Measurements from ENCODE around the gene RALY. TPM values are rescaled to one million over a fixed set of nuclear protein-coding genes. Genes with fewer than 3 reads are reported as not detected.

RALY gene
- total RNA-seq, 4 donors from 2014 or later = 23.2 to 101 (median 87.5) TPM

GRCh38 chr20:33969563-33969962, 24.1 kb upstream of the RALY start:
- no peaks in the 10 kb centered on the region for H3K9me3 ChIP-seq
- no peak overlapping the region for H3K4me3 ChIP-seq
- TF ChIP-seq, protein P1, sequence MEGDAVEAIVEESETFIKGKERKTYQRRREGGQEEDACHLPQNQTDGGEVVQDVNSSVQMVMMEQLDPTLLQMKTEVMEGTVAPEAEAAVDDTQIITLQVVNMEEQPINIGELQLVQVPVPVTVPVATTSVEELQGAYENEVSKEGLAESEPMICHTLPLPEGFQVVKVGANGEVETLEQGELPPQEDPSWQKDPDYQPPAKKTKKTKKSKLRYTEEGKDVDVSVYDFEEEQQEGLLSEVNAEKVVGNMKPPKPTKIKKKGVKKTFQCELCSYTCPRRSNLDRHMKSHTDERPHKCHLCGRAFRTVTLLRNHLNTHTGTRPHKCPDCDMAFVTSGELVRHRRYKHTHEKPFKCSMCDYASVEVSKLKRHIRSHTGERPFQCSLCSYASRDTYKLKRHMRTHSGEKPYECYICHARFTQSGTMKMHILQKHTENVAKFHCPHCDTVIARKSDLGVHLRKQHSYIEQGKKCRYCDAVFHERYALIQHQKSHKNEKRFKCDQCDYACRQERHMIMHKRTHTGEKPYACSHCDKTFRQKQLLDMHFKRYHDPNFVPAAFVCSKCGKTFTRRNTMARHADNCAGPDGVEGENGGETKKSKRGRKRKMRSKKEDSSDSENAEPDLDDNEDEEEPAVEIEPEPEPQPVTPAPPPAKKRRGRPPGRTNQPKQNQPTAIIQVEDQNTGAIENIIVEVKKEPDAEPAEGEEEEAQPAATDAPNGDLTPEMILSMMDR (IDR thresholded peaks at IDR 0.05) = no peak
- no peak for TF ChIP-seq POLR2A (IDR thresholded peaks at IDR 0.05)
- no peaks in the 10 kb centered on the region for H3K27me3 ChIP-seq
- no peaks in the 10 kb centered on the region for H3K4me1 ChIP-seq
- no peaks in the 10 kb centered on the region for H3K36me3 ChIP-seq
- intact Hi-C loops (cut with DNase I; ENCODE audit: low total_unique reads) = no loop called here
- H3K27ac ChIP-seq = no peak overlapping the region
- no peak for DNase-seq

- Histone ChIP-seq H3K27me3 (no peaks in the 10 kb centered on the region), H3K4me1 (no peaks in the 10 kb centered on the region), H3K4me3 (no peak overlapping the region), H3K9me3 (no peaks in the 10 kb centered on the region), H3K27ac (no peak overlapping the region), H3K36me3 (no peaks in the 10 kb centered on the region)
- DNase-seq = no peak
- intact Hi-C loops (cut with DNase I; ENCODE audit: low total_unique reads) = no loop called here
- TF ChIP-seq, protein P1 (IDR thresholded peaks at IDR 0.05) = no peak
- no peak for TF ChIP-seq POLR2A (IDR thresholded peaks at IDR 0.05)
These were observed 23.5 kb upstream of the RALY start for GRCh38 chr20:33970229-33970628.

DNA sequence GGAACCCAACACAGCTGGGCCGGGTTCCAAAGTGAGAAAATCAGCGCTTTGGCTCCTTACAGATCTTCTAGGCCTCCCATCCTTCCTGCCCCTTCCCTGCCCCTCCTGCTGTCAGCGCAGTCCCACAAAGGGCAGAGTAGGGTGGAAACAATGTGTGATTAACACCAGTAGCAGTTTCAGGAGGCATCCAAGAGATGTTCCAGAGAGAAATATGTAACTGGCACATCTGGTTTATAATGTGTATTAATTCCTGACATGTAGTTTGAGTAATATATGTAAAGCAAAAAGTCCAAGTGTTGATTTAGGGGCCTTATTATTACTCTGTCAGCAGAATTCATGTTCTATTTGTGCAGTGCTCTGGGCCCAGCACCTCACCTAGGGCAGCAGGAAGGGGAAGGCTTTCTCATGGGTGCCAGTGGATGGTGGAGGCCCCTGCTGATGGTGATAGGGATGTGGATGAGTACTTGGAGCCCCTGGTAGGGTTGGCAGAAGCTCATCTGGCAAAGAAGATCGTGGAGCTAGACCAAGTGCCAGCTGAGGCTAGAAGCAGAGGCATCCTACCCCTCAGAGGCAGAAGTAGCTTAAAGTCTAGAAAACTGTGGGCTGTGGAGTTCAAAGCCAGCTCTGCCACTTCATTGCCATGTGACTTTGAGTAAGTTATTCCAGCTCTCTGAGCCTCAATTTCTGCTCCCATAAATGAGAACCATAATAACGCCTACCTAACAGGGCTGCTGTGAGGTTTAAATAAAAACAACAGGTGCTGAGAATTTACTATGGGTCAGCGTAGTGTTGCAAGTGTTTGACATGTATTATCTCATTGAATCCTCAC, 22.4 kb upstream of the RALY start:
- TF ChIP-seq, protein P1 (IDR thresholded peaks at IDR 0.05) = no peak
- no peak for TF ChIP-seq POLR2A (IDR thresholded peaks at IDR 0.05)
- no peaks in the 10 kb centered on the region for H3K9me3 ChIP-seq
- intact Hi-C loops (cut with DNase I; ENCODE audit: low total_unique reads) = no loop called here
- H3K36me3 ChIP-seq = no peaks in the 10 kb centered on the region
- H3K27ac ChIP-seq = no peak overlapping the region
- no peaks in the 10 kb centered on the region for H3K4me1 ChIP-seq
- H3K27me3 ChIP-seq = no peaks in the 10 kb centered on the region
- DNase-seq = no peak
- H3K4me3 ChIP-seq = no peak overlapping the region

- no peak overlapping the region for H3K4me3 ChIP-seq
- no peaks in the 10 kb centered on the region for H3K36me3 ChIP-seq
- no peaks in the 10 kb centered on the region for H3K4me1 ChIP-seq
- intact Hi-C loops (cut with DNase I; ENCODE audit: low total_unique reads) = no loop called here
- no peak for DNase-seq
- no peaks in the 10 kb centered on the region for H3K27me3 ChIP-seq
- TF ChIP-seq, protein P1 (IDR thresholded peaks at IDR 0.05) = no peak
- no peak for TF ChIP-seq POLR2A (IDR thresholded peaks at IDR 0.05)
- H3K27ac ChIP-seq = no peak overlapping the region
- H3K9me3 ChIP-seq = no peaks in the 10 kb centered on the region
These were observed 16.8 kb upstream of the RALY start for GRCh38 chr20:33976959-33977358.

DNA sequence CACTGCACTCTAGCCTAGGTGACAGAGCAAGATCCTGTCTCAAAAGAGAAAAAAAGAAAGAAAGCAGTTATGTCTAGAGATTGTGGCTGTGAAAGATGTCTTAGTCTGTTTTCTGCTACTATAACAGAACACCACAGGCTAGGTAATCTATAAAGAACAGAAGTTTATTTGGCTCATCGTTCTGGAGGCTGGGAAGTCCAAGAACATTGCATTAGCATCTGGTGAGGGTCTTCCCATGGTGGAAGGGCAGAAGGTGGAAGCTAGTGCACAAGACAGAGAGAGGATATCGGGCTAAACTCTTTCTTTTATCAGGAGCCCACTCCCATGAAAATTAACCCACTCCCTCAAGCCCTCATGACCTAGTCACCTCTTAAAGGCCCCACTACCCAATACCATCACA, 16.2 kb upstream of the RALY start:
- DNase-seq = no peak
- Histone ChIP-seq H3K4me3 (no peak overlapping the region), H3K27me3 (no peaks in the 10 kb centered on the region), H3K27ac (no peak overlapping the region), H3K9me3 (no peaks in the 10 kb centered on the region), H3K36me3 (no peaks in the 10 kb centered on the region), H3K4me1 (no peaks in the 10 kb centered on the region)
- TF ChIP-seq POLR2A (IDR thresholded peaks at IDR 0.05) = no peak
- TF ChIP-seq, protein P1 (IDR thresholded peaks at IDR 0.05) = no peak
- intact Hi-C loops (cut with DNase I; ENCODE audit: low total_unique reads) = no loop called here

Measured in uterus (tissue), 4 donors.